GM12874 (cell line): ENCODE results near the gene FXYD2.

Experiments used
- TF ChIP-seq, protein P1 (sequence below): IDR thresholded peaks from 2 replicates; pipeline ENCODE4 v1.5.1; 2011; ENCODE audit warnings: low read depth, mild to moderate bottlenecking, control low read depth, low read length, moderate library complexity; ENCODE audit not compliant: insufficient read depth

The FXYD2 gene

DNA sequence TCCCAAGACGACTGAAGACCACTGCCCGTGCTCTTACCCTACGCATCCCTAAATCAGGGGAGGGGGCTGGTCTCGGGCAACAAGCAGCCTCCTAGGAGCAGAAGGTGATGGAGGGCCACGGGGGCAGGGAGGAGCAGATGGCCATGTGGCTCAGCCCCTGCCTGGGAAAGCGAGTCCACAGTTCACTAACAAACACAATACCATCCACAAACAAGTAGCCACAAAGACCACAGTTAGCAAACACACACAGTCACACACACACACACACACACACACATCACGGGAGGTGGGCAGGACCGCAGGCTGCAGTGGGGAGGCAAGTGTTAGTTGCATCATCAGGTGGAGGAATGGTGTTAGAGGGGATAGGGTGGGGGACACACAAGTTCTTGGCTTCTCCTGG lies 13.2 kb upstream of the FXYD2 start:
- TF ChIP-seq, protein P1, sequence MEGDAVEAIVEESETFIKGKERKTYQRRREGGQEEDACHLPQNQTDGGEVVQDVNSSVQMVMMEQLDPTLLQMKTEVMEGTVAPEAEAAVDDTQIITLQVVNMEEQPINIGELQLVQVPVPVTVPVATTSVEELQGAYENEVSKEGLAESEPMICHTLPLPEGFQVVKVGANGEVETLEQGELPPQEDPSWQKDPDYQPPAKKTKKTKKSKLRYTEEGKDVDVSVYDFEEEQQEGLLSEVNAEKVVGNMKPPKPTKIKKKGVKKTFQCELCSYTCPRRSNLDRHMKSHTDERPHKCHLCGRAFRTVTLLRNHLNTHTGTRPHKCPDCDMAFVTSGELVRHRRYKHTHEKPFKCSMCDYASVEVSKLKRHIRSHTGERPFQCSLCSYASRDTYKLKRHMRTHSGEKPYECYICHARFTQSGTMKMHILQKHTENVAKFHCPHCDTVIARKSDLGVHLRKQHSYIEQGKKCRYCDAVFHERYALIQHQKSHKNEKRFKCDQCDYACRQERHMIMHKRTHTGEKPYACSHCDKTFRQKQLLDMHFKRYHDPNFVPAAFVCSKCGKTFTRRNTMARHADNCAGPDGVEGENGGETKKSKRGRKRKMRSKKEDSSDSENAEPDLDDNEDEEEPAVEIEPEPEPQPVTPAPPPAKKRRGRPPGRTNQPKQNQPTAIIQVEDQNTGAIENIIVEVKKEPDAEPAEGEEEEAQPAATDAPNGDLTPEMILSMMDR = no peak

DNA sequence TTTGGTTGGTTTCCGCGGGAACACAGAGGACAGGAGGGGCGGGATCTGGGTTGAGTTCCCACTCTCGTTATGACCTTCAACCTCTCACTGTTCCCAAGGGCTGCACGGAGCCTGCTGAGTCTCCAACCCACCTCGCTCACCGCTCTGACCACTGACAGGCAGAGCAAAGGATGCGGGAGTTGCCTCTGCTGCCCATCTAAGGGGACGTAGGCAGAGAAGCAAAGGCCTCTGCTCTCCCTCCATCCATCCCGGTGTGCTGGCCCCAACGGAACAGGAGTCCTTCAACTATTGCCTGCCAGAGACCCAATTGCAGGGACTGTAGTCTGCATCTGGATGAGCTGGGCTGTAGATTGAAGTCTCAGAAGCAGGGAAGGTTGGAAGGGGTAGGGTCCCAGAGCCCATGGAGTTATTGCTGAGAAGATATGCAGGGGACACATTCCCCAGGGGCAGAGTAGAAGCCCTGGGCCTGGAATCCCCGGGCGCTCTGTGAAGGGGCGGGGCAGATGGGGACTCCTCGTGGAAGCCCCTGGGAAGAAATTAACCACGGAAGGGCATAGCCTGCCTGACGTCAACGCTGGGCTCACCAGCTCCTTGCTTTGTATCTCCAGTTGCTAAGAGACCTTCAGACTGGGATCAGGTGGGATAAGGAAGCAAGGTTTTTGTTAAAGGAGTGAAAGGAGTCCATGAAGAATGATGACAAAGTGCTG lies 12.7 kb upstream of the FXYD2 start:
- TF ChIP-seq, protein P1 = no peak

DNA sequence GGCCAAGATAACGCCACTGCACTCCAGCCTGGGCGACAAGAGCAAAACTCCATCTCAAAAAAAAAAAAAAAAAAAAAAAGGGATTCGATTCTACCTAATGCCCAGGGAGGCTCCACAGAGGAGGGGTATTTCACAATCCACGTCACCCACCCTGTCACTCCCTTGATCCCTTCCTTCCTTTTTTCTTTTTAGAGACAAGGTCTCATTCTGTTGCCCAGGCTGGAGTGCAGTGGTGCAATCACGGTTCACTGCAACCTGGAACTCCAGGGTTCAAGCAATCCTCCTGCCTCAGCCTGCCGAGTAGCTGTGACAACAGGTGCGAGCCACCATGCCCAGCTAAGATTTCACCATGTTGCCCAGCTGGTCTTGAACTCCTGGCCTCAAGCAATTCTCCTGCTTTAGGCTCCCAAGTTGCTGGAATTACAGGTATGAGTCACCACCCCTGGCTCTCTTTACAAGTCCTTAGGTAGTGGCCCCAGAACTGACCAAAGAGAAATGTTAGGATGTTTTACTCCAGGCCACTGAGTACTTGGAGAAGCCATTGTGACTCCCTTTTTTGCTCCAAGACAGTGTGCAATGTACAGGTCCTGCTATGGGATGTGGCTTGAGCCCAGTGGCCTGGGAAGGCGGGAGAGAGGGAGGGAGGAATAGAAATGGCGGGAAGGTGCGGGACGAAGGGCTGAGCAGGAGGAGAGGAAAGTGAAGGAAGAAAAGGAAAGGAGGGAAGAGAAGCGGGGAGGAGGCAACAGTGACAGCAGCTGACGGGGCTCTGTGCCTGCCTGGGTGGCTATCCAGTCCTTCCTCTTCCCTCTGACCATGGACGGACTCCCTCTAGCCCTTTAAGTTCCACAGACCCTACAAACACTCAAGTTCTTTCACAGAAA lies 11.8 kb upstream of the FXYD2 start:
- TF ChIP-seq, protein P1 = no peak

DNA sequence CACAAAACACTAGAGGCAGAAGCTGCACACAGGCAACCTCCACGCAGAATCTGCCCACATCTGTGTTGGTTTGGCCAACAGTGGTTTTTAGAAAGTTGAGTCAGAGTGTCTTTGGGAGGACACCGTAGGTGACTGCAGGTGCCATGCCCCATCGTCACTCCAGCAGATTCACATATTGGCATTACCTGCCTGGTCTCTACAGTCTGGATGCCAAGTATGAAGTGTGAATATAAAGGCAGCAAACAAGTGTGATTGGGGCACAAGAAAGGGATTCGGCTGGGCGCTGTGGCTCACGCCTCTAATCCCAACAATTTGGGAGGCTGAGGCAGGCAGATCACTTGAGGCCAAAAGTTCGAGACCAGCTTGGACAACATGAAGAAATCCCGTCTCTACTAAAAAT lies 11.0 kb upstream of the FXYD2 start:
- TF ChIP-seq, protein P1 = no peak

DNA sequence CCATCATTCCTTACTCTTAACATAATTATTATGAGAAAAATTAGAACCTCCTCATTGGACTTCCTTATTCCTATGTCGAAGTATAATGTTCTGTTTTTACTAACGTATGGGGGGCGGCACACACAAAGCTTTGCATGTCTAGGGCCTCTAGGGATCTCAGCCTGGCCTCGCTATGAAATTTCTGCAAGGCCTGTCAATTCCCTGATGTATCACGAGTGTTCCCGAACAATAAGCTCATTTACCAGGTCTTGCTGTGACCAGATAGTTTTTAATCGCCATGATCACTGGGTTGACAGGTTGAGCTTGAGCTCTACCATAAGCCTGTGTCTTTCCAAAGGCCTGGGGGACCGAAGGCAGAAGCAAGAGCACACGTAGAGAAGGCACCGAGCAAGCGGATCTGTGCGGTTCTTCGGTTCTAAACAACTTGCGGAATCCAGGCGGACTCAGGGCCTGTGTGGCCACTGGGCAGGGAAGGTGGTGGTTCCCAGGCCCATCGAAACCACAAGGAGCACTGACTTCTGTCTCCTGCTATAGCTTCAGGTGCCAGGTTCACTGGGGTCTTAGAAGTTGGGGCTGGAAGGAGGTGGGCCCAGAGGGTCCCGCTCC lies 10.4 kb upstream of the FXYD2 start:
- TF ChIP-seq, protein P1 = no peak

DNA sequence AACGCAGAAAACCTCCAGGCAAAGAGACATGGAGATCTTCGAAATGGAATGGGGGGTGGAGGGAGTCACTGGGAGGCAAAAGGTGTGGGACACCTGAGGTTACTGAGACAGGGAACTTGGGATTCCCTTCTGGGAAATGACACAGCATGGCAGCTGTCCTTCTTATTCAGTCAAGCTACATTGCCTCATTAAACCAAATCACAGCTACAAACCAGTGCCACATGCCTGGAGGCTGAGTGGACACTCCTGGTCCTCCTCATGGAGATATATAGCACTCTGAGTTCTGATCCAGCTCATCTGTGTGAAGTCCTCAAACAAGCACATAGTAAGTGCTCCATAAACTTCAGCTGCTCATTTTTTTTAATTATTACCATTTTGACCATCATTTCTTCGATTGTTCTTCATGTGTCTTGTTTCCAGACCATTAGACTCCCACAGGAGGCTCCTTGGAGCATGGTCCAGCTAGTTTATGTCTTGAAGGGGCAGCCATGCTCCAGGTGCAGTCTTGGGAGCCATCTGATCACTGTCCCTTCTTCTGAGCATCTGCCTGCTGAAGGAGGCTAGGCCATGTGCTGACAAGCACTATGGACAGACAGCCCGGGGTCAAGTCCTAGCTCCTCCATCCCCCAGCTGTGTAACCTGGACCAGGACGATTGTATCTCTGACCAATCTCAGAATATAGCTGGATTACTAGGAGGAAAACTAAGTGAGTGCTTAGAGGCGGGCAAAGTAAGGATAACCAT lies 9.7 kb upstream of the FXYD2 start:
- TF ChIP-seq, protein P1 = no peak
